Lower lobe of right lung (tissue), 2 donors: ENCODE results near the gene OR52A5. TPM values are rescaled to one million over a fixed set of nuclear protein-coding genes. Genes with fewer than 3 reads are reported as not detected.
"Not testable (repeated sequence)": the region's sequence is repeated elsewhere in the genome, so short reads cannot be mapped to it uniquely, and the experiment has no call there.

Source experiments
- ATAC-seq, 2 donors: fragments of 200-7000 bp; cut with Tn5 transposase; one replicate each; pipeline ENCODE4 v1.9.1; 2020 to 2022; ENCODE audit warnings: mild to moderate bottlenecking in 2 of 2, moderate library complexity in 2 of 2
- DNase-seq: peaks from one replicate; pipeline ENCODE4 v3.0.0-alpha.2; 2020
- H3K27ac ChIP-seq: fragments of 200-600 bp; one replicate; pipeline ENCODE4 v1.8.0; 2022
- H3K27me3 ChIP-seq: fragments of 200-600 bp; one replicate; pipeline ENCODE4 v1.8.0; 2022; ENCODE audit warnings: low read depth
- H3K36me3 ChIP-seq: fragments of 200-600 bp; one replicate; pipeline ENCODE4 v1.8.0; 2022; ENCODE audit warnings: mild to moderate bottlenecking
- H3K4me1 ChIP-seq: fragments of 200-600 bp; one replicate; pipeline ENCODE4 v1.8.0; 2022
- H3K4me3 ChIP-seq: fragments of 200-600 bp; one replicate; pipeline ENCODE4 v1.8.0; 2022; ENCODE audit warnings: mild to moderate bottlenecking
- H3K9me3 ChIP-seq: fragments of 200-600 bp; one replicate; pipeline ENCODE4 v1.8.0; 2022
- CTCF ChIP-seq: fragments of 200-600 bp; IDR thresholded peaks from one replicate; pipeline ENCODE4 v1.8.0; 2022; ENCODE audit warnings: antibody characterized with exemption, mild to moderate bottlenecking
- intact Hi-C: fragments of 100-400 bp; cut with DNase I; formaldehyde crosslinking; loops from one replicate; pipeline ENCODE4 v1.11.0; 2022
- long read RNA-seq: library from polyadenylated mRNA; unstranded; transcript quantifications from one replicate; pipeline ENCODE4 v2.0.0, GENCODE V29; 2021
- total RNA-seq: library from RNA; stranded (reverse); fragmentation: NEBNext Ultra II Directional; extraction: Animal tissue kit (Norgen Biotek cat#: 25700); gene quantifications from one replicate; pipeline ENCODE4 v1.2.1, GENCODE V29; 2021
- donor health status: DM: no; HTN: yes; CAD: no; lungs with severe emphysema.

The OR52A5 gene
- not detected for total RNA-seq
- long read RNA-seq, result 0 reads

DNA sequence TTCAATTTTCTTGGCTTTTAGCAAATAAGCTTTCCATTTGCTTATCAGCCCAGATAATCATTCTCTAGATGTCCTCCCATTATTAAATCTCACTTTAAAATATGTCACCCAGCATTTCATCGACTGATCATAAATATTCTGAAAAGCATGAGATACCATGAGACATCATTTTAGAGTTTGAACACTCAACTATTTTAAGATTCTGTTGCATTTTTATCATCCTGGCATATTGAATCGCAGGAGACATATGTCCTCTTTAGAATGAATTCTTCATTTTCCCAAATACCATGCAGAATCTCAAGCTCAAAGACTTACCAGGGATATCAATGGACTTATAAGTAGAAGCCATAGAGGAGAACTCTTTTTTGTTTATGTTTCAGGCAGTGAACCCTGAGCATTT is at the start of gene OR52A5:
Gene OR52A5, minus strand, starts transcription at position 361 of the 400 bp plus-strand sequence. CDS start 5,714 bp downstream, outside the sequence.
- H3K36me3 ChIP-seq, result no peaks in the 10 kb centered on the region
- no peaks in the 10 kb centered on the region for H3K4me1 ChIP-seq
- intact Hi-C loops, result no loop called here
- no peak within 1 kb of the TSS for H3K4me3 ChIP-seq
- no peak within 1 kb of the TSS for H3K27ac ChIP-seq
- no peaks in the 10 kb centered on the region for H3K9me3 ChIP-seq
- ATAC-seq (no peak), DNase-seq (no peak)
- no peak for TF ChIP-seq CTCF
- no peaks in the 10 kb centered on the region for H3K27me3 ChIP-seq

DNA sequence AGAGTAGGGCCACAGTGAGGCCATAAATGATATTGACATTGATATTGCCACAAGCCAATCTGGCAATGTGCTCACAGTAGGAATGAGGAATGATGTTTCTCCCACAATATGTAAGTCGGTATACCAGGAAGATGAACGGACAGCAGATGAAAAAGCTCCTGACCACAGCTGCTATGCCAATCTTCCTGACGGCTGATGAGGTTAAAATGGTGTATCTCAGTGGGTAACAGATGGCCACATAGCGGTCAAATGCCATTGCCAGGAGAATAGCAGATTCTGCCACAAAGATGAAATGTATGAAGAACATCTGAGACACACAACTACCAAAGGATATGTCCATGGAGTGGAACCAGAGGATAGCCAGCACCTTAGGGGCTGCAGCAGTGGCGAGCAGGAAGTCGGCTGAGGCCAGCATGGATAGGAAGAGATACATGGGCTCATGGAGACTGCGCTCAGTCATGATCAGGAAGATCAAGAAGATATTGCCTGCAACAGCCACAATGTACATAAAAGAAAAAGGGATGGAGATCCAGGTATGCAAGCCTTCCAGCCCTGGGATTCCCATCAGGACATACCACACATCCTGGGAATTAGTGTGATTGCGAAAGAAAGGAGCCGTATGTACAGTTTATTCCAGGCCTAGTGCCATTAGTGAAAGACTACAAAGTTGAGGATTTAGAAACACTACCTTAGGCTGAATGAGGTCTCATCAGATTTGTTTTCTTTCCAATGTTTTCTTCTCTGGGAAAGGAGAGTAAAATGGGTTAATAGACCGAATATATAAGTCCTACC is 40.1 kb upstream of the OR52A5 start:
- no peaks in the 10 kb centered on the region for H3K9me3 ChIP-seq
- no peaks in the 10 kb centered on the region for H3K27me3 ChIP-seq
- no peak overlapping the region for H3K4me3 ChIP-seq
- no peaks in the 10 kb centered on the region for H3K4me1 ChIP-seq
- TF ChIP-seq CTCF, result no peak
- ATAC-seq, result no peak
- H3K36me3 ChIP-seq, result no peaks in the 10 kb centered on the region
- no peak for DNase-seq
- intact Hi-C loops, result no loop called here
- H3K27ac ChIP-seq, result no peak overlapping the region

DNA sequence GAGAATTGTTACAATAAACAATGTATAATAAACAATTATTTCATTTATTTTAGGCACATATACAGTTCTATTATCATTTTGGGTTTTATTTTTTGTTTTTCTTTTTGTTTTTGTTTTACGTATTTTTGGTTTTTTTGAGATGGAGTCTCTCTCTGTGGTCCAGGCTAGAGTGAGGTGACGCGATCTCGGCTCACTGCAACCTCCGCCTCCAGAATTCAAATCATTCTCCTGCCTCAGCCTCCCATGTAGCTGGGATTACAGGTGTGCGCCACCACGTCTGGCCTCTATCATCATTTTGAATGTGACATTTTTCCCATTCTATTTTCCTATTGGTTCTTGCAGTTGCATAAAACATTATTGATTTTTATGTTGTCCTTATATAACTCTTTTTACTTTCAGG is 36.8 kb upstream of the OR52A5 start:
- no peak for TF ChIP-seq CTCF

GRCh38 chr11:5171856-5172255 is 33.7 kb upstream of the OR52A5 start:
- no peaks in the 10 kb centered on the region for H3K4me1 ChIP-seq
- no peak for TF ChIP-seq CTCF
- no peak overlapping the region for H3K27ac ChIP-seq
- no peak for DNase-seq
- no peaks in the 10 kb centered on the region for H3K27me3 ChIP-seq
- no peak overlapping the region for H3K4me3 ChIP-seq
- H3K36me3 ChIP-seq, result no peaks in the 10 kb centered on the region
- no peaks in the 10 kb centered on the region for H3K9me3 ChIP-seq
- no peak for ATAC-seq
- intact Hi-C loops, result no loop called here

More for the DNA sequence above, 36.8 kb upstream of the OR52A5 start:
- Histone ChIP-seq H3K36me3 (no peaks in the 10 kb centered on the region), H3K27ac (no peak overlapping the region), H3K9me3 (no peaks in the 10 kb centered on the region), H3K4me1 (no peaks in the 10 kb centered on the region), H3K4me3 (no peak overlapping the region), H3K27me3 (no peaks in the 10 kb centered on the region)
- no peak for DNase-seq
- intact Hi-C loops, result no loop called here
- ATAC-seq, result no peak

DNA sequence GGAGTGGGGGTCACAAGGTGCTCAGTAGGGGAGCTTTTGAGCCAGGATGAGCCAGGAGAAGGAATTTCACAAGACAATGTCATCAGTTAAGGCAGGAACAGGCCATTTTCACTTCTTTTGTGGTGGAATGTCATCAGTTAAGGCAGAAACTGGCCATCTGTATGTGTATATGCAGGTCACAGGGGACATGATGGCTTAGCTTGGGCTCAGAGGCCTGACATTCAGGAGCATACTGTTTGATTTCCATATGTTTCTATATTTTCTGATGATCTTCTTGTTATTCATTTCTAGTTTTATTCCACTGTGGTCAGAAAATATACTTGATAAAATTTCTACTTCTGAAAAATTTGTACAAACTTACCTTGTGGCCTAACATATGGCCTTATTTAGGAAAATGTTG is 27.7 kb upstream of the OR52A5 start:
- H3K4me1 ChIP-seq, H3K27me3 ChIP-seq, H3K4me3 ChIP-seq, H3K27ac ChIP-seq, ATAC-seq, H3K36me3 ChIP-seq, intact Hi-C loops, DNase-seq, H3K9me3 ChIP-seq: not testable (repeated sequence)

DNA sequence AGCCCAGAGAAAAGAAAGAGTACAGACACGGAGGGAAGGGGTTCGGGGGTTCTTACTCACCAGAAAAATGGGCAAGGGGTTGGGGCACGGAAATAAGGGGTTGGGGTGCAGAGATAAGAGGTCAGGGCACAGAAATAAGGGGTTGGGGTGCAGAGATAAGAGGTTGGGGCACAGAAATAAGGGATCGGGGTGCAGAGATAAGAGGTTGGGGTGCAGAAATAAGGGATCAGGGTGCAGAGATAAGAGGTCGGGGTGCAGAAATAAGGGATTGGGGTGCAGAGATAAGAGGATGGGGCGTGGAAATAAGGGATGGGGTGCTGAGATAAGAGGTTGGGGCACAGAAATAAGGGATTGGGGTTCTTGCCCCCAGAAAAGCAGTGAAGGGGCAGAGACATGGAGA is 26.7 kb upstream of the OR52A5 start:
- DNase-seq, ATAC-seq, H3K4me1 ChIP-seq, H3K27me3 ChIP-seq, intact Hi-C loops, H3K36me3 ChIP-seq, H3K4me3 ChIP-seq, H3K27ac ChIP-seq, H3K9me3 ChIP-seq: not testable (repeated sequence)

- H3K4me3 ChIP-seq, H3K27ac ChIP-seq, H3K9me3 ChIP-seq, H3K27me3 ChIP-seq, intact Hi-C loops, ATAC-seq, H3K36me3 ChIP-seq, DNase-seq, H3K4me1 ChIP-seq: not testable (repeated sequence)
These were observed 22.9 kb upstream of the OR52A5 start for GRCh38 chr11:5161045-5161444.

- H3K4me1 ChIP-seq, H3K9me3 ChIP-seq, H3K36me3 ChIP-seq, intact Hi-C loops, H3K4me3 ChIP-seq, DNase-seq, H3K27ac ChIP-seq, H3K27me3 ChIP-seq, ATAC-seq: not testable (repeated sequence)
These were observed 22.1 kb upstream of the OR52A5 start for GRCh38 chr11:5160217-5160616.
